ENCODE measurements around the gene RHEB. TPM values are rescaled to one million over a fixed set of nuclear protein-coding genes. Genes with fewer than 3 reads are reported as not detected.

Gene RHEB
- total RNA-seq, 1 donor from 2014 or later, result 103 TPM

GRCh38 chr7:151428378-151429236, 91.1 kb downstream of the RHEB start:
- no peaks in the 10 kb centered on the region for H3K9me3 ChIP-seq
- peaks cover 38% of the 10 kb centered on the region for H3K4me1 ChIP-seq
- ATAC-seq (peak; percentile 14), DNase-seq (no peak)
- TF ChIP-seq, protein P1, sequence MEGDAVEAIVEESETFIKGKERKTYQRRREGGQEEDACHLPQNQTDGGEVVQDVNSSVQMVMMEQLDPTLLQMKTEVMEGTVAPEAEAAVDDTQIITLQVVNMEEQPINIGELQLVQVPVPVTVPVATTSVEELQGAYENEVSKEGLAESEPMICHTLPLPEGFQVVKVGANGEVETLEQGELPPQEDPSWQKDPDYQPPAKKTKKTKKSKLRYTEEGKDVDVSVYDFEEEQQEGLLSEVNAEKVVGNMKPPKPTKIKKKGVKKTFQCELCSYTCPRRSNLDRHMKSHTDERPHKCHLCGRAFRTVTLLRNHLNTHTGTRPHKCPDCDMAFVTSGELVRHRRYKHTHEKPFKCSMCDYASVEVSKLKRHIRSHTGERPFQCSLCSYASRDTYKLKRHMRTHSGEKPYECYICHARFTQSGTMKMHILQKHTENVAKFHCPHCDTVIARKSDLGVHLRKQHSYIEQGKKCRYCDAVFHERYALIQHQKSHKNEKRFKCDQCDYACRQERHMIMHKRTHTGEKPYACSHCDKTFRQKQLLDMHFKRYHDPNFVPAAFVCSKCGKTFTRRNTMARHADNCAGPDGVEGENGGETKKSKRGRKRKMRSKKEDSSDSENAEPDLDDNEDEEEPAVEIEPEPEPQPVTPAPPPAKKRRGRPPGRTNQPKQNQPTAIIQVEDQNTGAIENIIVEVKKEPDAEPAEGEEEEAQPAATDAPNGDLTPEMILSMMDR (IDR thresholded peaks at IDR 0.05), result no peak
- H3K36me3 ChIP-seq, result no peaks in the 10 kb centered on the region
- H3K27ac ChIP-seq, result peak overlapping the region; percentile 36
- H3K4me3 ChIP-seq, result no peak overlapping the region
- intact Hi-C loops (cut with DNase I), result no loop called here
- H3K27me3 ChIP-seq, result no peaks in the 10 kb centered on the region

DNA sequence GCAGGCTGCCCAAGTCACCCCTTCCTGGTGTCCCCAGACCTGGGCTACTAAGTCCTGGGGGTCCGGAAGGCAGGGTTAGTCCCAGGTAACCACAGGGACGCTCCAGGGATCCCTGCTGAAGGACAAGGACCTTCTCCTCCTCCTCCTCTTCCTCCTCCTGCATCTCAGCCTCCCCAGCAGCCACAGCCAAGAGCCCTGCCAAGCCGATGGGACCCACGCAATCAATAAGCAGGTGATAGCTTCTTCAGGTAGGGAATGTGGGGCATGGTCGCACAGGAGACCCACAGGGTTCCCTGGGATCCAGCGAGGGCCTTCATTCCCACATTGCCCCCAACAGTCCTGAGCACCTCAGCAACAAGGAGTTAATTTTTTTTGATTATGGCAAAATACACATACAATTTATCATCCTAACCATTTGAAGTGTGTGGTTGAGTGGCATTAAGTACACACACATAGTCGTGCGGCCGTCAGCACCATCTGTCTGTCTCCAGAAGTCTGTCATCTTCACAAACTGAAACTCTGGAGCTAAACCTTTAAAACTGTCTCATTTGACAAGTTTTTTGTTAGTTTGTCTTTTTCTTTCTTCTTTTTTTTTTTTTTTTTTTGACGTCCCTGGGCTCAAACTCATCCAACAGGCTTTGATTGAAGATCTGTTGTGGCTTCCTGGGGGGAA, 91.9 kb downstream of the RHEB start:
- DNase-seq (no peak), ATAC-seq (no peak)
- H3K4me1 ChIP-seq, result peaks cover 38% of the 10 kb centered on the region
- H3K36me3 ChIP-seq, result no peaks in the 10 kb centered on the region
- TF ChIP-seq, protein P1 (IDR thresholded peaks at IDR 0.05), result no peak
- H3K27ac ChIP-seq, result no peak overlapping the region
- no peak overlapping the region for H3K4me3 ChIP-seq
- H3K27me3 ChIP-seq, result no peaks in the 10 kb centered on the region
- H3K9me3 ChIP-seq, result no peaks in the 10 kb centered on the region
- intact Hi-C loops (cut with DNase I), result no loop called here

- no peak for DNase-seq
- no peak for ATAC-seq
- Histone ChIP-seq H3K9me3 (no peaks in the 10 kb centered on the region), H3K36me3 (no peaks in the 10 kb centered on the region), H3K4me1 (peaks cover 38% of the 10 kb centered on the region), H3K4me3 (no peak overlapping the region), H3K27me3 (no peaks in the 10 kb centered on the region), H3K27ac (peak overlapping the region; percentile 51)
- intact Hi-C loops (cut with DNase I), result no loop called here
- TF ChIP-seq, protein P1 (IDR thresholded peaks at IDR 0.05), result no peak
These were observed 92.6 kb downstream of the RHEB start for GRCh38 chr7:151426904-151427704.

DNA sequence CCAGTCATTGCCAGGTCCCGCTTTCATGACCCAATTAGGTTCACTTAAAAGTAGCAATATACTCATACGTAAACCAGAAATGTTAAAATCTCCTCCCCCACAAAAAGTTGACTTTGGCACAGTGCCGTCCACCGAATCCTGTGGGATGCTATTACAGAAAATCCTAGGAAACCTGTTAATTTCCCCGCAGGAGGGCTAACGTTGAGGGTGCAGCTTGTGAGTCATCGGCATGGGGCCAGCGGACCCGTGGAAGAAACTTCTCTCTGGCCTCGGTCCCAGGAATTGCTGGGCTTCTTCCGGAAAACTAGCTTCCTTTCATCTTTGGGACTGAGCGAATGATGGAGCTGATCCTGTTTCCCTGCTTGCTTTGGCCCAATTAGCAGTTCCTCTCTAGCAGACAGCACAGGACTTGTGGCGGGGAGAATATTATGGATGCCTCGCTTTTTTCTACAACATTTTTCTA, 93.2 kb downstream of the RHEB start:
- intact Hi-C loops (cut with DNase I), result no loop called here
- peaks cover 38% of the 10 kb centered on the region for H3K4me1 ChIP-seq
- peak overlapping the region; percentile 51 for H3K27ac ChIP-seq
- DNase-seq (no peak), ATAC-seq (no peak)
- H3K36me3 ChIP-seq, result no peaks in the 10 kb centered on the region
- H3K27me3 ChIP-seq, result no peaks in the 10 kb centered on the region
- no peak overlapping the region for H3K4me3 ChIP-seq
- H3K9me3 ChIP-seq, result no peaks in the 10 kb centered on the region
- TF ChIP-seq, protein P1 (IDR thresholded peaks at IDR 0.05), result no peak

GRCh38 chr7:151425670-151426440, 93.8 kb downstream of the RHEB start:
- H3K27ac ChIP-seq, result peak overlapping the region; percentile 51
- H3K4me3 ChIP-seq, result no peak overlapping the region
- intact Hi-C loops (cut with DNase I), result no loop called here
- DNase-seq (peak; percentile 6), ATAC-seq (peak; percentile 63)
- peaks cover 38% of the 10 kb centered on the region for H3K4me1 ChIP-seq
- no peaks in the 10 kb centered on the region for H3K36me3 ChIP-seq
- H3K9me3 ChIP-seq, result no peaks in the 10 kb centered on the region
- TF ChIP-seq, protein P1 (IDR thresholded peaks at IDR 0.05), result no peak
- H3K27me3 ChIP-seq, result no peaks in the 10 kb centered on the region

Data from upper lobe of right lung (tissue), 1 donor.